ENCODE results near the gene TMEM183A. TPM values are rescaled to one million over a fixed set of nuclear protein-coding genes. Genes with fewer than 3 reads are reported as not detected.

Gene TMEM183A
- total and polyA plus RNA-seq, 10 of the 15 experiments (the other 5 are each of a cell fraction or from before 2014, with no cell fraction given) = 12.3 to 103 (median 66.3) TPM

GRCh38 chr1:203069030-203069747 is 62.0 kb downstream of the TMEM183A start:
- FAIRE-seq (no peak), ATAC-seq (no peak), DNase-seq (ENCODE audit: low read depth, low spot score) (no peak)
- no peak overlapping the region for H2AFZ ChIP-seq (ENCODE audit: control insufficient read depth, low read depth, low read length)
- SMC1A ChIA-PET (ENCODE audit: uncharacterized antibody, unreplicated experiment) = no interaction called here
- H3K79me2 ChIP-seq (ENCODE audit: control insufficient read depth, insufficient read depth, low read length) = no peaks in the 10 kb centered on the region
- POLR2A ChIA-PET = no interaction called here
- no peak overlapping the region for H3K27ac ChIP-seq (ENCODE audit: control insufficient read depth, insufficient read depth)
- in situ Hi-C loops (cut with MboI) = no loop called here
- H4K20me1 ChIP-seq (ENCODE audit: control insufficient read depth, insufficient read depth) = no peaks in the 10 kb centered on the region
- no peaks in the 10 kb centered on the region; a peak in 1 of 4 replicates for H3K27me3 ChIP-seq (replicated peaks in 1 of 2; ENCODE audit: control insufficient read depth in 2 of 2, insufficient read depth in 2 of 2, low read length in 1 of 2)
- RAD21 ChIA-PET (ENCODE audit: unreplicated experiment) = interaction anchor here (1.3 kb wide), 1 partner anchor 30 kb away, joined by 3 read pairs; no protein-coding TSS in a partner anchor
- no peaks in the 10 kb centered on the region; the same call in 1 of the 2 replicates for H3K4me1 ChIP-seq (ENCODE audit: control insufficient read depth, insufficient read depth, low read length)
- H3K4me2 ChIP-seq (ENCODE audit: control insufficient read depth, insufficient read depth) = peak overlapping the region; percentile 12; the same call in 1 of the 2 replicates
- no TSS peak for BruUV-seq (replicated peaks)
- WGBS (ENCODE audit: insufficient coverage, insufficient replicate concordance, low lambda C conversion rate, missing lambda C conversion rate) = 20% methylated on average over 4 of the region's 4 CpGs
- CTCF ChIA-PET = interaction anchor here (0.6 to 1.1 kb wide), 4 partner anchors 30 to 930 kb away, joined by 3 to 5 read pairs (median 3); no protein-coding TSS in a partner anchor
- no peaks in the 10 kb centered on the region for H3K9me3 ChIP-seq (replicated peaks; ENCODE audit: control insufficient read depth, insufficient read depth, low read length)
- no peak overlapping the region for H3K4me3 ChIP-seq
- H3K9ac ChIP-seq (ENCODE audit: control insufficient read depth, insufficient read depth, low read length) = no peak overlapping the region
- H3K36me3 ChIP-seq (ENCODE audit: control insufficient read depth in 2 of 2, insufficient read depth in 2 of 2, low read length in 1 of 2) = no peaks in the 10 kb centered on the region
- intact Hi-C loops (cut with micrococcal nuclease; ENCODE audit: unreplicated experiment) = no loop called here
- TF ChIP-seq USF1 (IDR thresholded peaks at IDR 0.05; ENCODE audit: borderline replicate concordance, extremely low read length, insufficient read depth, low read depth, low read length) (no peak), TAF1 (IDR thresholded peaks at IDR 0.05; ENCODE audit: borderline replicate concordance, low read depth, low read length) (no peak), NFIC (IDR thresholded peaks at IDR 0.05; ENCODE audit: low read depth, low read length) (no peak), ATF2 (IDR thresholded peaks at IDR 0.05; ENCODE audit: low read length) (no peak), EED (IDR thresholded peaks at IDR 0.05; ENCODE audit: low read depth) (no peak), ASH2L (IDR thresholded peaks at IDR 0.05; ENCODE audit: borderline replicate concordance, low read depth) (no peak), MEF2B (IDR thresholded peaks at IDR 0.05; ENCODE audit: partially characterized antibody, poor library complexity, severe bottlenecking) (no peak), NFXL1 (IDR thresholded peaks at IDR 0.05; ENCODE audit: borderline replicate concordance) (no peak), SMC3 (IDR thresholded peaks at IDR 0.05; ENCODE audit: borderline replicate concordance, low read length) (no peak), IRF3 (IDR thresholded peaks at IDR 0.05) (no peak), HCFC1 (IDR thresholded peaks at IDR 0.05; ENCODE audit: low read length) (no peak), ZNF384 (IDR thresholded peaks at IDR 0.05; ENCODE audit: borderline replicate concordance, low read depth, low read length) (no peak), FOXK2 (IDR thresholded peaks at IDR 0.05) (no peak), SKIL (IDR thresholded peaks at IDR 0.05; ENCODE audit: low read depth, poor library complexity, severe bottlenecking) (no peak)

All from GM12878 (cell line).